ENCODE data around the gene GANC.

DNA sequence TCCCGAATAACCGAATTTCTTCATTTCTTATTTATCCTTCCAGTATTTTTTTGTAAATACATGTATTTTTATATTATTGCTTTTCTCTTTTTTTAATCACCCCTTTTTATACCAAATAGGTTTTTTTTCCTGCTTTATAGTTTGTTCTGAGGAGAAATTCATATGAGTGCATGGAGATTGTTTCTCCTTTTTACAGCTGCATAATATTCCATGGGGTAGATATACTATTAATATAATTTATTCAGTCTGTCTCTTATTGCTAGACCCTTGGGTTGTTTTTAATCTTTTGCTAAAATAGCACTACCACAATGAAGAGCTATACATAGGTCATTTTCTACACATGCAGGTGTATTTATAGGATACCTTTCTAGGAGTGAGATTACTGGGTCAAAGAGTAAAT lies 3.8 kb downstream of the GANC start:
- TF ChIP-seq, protein P1, sequence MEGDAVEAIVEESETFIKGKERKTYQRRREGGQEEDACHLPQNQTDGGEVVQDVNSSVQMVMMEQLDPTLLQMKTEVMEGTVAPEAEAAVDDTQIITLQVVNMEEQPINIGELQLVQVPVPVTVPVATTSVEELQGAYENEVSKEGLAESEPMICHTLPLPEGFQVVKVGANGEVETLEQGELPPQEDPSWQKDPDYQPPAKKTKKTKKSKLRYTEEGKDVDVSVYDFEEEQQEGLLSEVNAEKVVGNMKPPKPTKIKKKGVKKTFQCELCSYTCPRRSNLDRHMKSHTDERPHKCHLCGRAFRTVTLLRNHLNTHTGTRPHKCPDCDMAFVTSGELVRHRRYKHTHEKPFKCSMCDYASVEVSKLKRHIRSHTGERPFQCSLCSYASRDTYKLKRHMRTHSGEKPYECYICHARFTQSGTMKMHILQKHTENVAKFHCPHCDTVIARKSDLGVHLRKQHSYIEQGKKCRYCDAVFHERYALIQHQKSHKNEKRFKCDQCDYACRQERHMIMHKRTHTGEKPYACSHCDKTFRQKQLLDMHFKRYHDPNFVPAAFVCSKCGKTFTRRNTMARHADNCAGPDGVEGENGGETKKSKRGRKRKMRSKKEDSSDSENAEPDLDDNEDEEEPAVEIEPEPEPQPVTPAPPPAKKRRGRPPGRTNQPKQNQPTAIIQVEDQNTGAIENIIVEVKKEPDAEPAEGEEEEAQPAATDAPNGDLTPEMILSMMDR (IDR thresholded peaks at IDR 0.05): no peak
- TF ChIP-seq POLR2A (IDR thresholded peaks at IDR 0.05): no peak
- TF ChIP-seq EP300 (IDR thresholded peaks at IDR 0.05; ENCODE audit: low read depth): no peak
